ENCODE data around the gene DNMBP.

The DNMBP gene

GRCh38 chr10:100007231-100008141 lies 2.3 kb downstream of the DNMBP start:
- Histone ChIP-seq H3K9ac (ENCODE audit: insufficient read length, low read depth) (no peak overlapping the region), H3K4me1 (ENCODE audit: insufficient read depth, insufficient read length) (peaks cover 5% of the 10 kb centered on the region), H3K36me3 (ENCODE audit: insufficient read depth, insufficient read length, low read length) (no peaks in the 10 kb centered on the region), H3K27me3 (ENCODE audit: insufficient read depth, insufficient read length) (peaks cover 18% of the 10 kb centered on the region), H3K4me3 (ENCODE audit: insufficient read length, low read depth) (no peak overlapping the region), H3K9me3 (ENCODE audit: insufficient read depth, low read length) (no peaks in the 10 kb centered on the region)
- DNase-seq (ENCODE audit: low read depth, low spot score): no peak
- TF ChIP-seq SUZ12 (IDR thresholded peaks at IDR 0.05; ENCODE audit: extremely low read depth, insufficient read depth, insufficient read length) (no peak), YY1 (IDR thresholded peaks at IDR 0.05; ENCODE audit: insufficient read depth, insufficient read length) (no peak), ZNF274 (IDR thresholded peaks at IDR 0.05; ENCODE audit: low read depth, low read length) (no peak)

DNA sequence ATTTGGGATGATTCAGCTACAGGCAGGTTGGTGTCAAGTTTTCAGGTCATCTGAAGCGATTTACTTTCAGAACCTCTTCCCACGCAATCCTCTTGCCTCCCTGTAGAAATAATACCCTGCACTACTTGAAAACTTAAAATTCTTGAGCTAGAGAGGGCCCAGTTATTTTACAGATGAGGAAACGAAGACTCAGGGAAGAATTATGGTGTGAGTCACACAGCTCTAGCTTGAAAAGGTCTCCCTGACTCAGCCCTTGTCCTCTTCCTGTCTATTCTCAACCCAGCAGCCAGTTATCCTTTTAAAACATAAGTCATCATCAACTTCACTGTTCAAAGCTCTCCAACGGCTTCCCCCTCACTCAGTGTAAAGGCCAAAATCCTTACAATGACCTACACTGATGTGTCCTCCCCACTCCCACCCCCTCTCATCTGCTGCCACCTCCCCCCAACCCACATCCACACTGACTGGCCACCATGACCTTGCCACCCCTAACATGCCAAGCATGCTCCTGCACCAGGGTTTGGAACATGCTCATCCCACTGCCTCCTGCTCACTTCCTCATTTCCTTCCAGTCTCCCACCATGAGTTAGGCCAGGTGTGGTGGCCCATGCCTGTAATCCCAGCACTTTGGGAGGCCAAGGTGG lies 3.4 kb downstream of the DNMBP start:
- Histone ChIP-seq H3K9me3 (ENCODE audit: insufficient read depth, low read length) (no peaks in the 10 kb centered on the region), H3K9ac (ENCODE audit: insufficient read length, low read depth) (no peak overlapping the region), H3K36me3 (ENCODE audit: insufficient read depth, insufficient read length, low read length) (no peaks in the 10 kb centered on the region), H3K27me3 (ENCODE audit: insufficient read depth, insufficient read length) (peaks cover 18% of the 10 kb centered on the region), H3K4me1 (ENCODE audit: insufficient read depth, insufficient read length) (peaks cover 5% of the 10 kb centered on the region), H3K4me3 (ENCODE audit: insufficient read length, low read depth) (no peak overlapping the region)
- TF ChIP-seq SUZ12 (IDR thresholded peaks at IDR 0.05; ENCODE audit: extremely low read depth, insufficient read depth, insufficient read length) (no peak), YY1 (IDR thresholded peaks at IDR 0.05; ENCODE audit: insufficient read depth, insufficient read length) (no peak), ZNF274 (IDR thresholded peaks at IDR 0.05; ENCODE audit: low read depth, low read length) (no peak)
- DNase-seq (ENCODE audit: low read depth, low spot score): no peak

DNA sequence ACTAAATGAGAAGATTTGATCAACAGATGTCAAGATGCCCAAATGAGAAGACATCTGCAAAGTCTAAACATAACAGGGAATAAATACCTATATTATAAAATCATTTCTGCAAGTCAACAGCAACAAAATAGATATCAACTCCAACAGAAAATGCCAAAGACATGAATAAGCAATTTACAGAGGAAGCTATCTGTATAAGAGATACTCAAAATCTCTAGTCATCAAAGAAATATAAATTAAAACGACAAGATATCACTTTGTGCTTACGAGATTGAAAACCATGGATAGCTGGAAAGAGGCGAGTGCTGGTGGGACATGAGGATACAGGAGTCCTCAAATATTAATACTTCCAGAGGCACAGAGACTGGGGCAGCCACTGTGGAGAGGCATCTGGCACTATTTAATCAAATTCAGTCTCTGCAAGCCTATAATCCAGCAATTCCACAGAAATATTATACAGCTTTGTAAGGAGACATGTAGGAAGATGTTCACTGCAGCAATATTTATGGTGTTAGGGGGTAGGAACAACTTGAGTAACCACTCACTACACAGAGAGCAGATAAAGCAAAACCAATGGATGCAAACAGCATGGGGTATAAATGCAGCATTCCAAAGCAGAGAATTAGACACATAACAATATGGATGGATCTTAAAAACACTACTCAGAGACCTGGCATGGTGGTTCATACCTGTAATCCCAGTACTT lies 4.8 kb downstream of the DNMBP start:
- Histone ChIP-seq H3K4me3 (ENCODE audit: insufficient read length, low read depth) (no peak overlapping the region), H3K4me1 (ENCODE audit: insufficient read depth, insufficient read length) (peaks cover 5% of the 10 kb centered on the region), H3K27me3 (ENCODE audit: insufficient read depth, insufficient read length) (peaks cover 7% of the 10 kb centered on the region), H3K9ac (ENCODE audit: insufficient read length, low read depth) (no peak overlapping the region), H3K9me3 (ENCODE audit: insufficient read depth, low read length) (no peaks in the 10 kb centered on the region), H3K36me3 (ENCODE audit: insufficient read depth, insufficient read length, low read length) (no peaks in the 10 kb centered on the region)
- no peak for DNase-seq (ENCODE audit: low read depth, low spot score)
- TF ChIP-seq ZNF274 (IDR thresholded peaks at IDR 0.05; ENCODE audit: low read depth, low read length) (no peak), YY1 (IDR thresholded peaks at IDR 0.05; ENCODE audit: insufficient read depth, insufficient read length) (no peak), SUZ12 (IDR thresholded peaks at IDR 0.05; ENCODE audit: extremely low read depth, insufficient read depth, insufficient read length) (no peak)

DNA sequence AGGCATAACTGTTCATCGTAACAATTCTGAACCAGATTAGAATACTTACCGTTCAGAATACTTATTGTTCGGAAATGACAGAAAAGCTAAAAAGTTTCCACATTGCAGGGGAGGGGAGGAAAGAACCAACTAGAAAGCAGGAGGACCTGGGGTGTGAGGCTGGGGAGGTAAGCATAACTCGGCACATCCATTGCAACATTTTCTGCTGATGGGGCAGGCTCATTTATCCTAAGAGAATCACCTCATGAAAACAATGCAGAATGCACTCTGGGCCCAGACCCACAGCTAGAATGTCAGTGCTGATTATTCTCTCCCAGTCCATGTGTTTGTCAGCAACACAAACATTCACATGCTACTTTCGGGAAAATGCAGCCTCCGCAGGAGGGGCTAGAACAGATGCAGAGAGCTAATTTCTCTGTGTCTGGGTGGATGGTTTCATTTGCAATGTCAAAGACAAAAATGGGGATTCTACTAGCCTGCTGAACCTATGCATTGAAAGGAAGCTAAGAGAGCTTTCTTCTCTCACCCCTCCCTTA lies 9.6 kb downstream of the DNMBP start:
- no peaks in the 10 kb centered on the region for H3K27me3 ChIP-seq (ENCODE audit: insufficient read depth, insufficient read length)
- no peak for DNase-seq (ENCODE audit: low read depth, low spot score)
- no peaks in the 10 kb centered on the region for H3K36me3 ChIP-seq (ENCODE audit: insufficient read depth, insufficient read length, low read length)
- H3K9me3 ChIP-seq (ENCODE audit: insufficient read depth, low read length): no peaks in the 10 kb centered on the region
- no peak overlapping the region for H3K9ac ChIP-seq (ENCODE audit: insufficient read length, low read depth)
- H3K4me1 ChIP-seq (ENCODE audit: insufficient read depth, insufficient read length): no peaks in the 10 kb centered on the region
- H3K4me3 ChIP-seq (ENCODE audit: insufficient read length, low read depth): no peak overlapping the region
- TF ChIP-seq SUZ12 (IDR thresholded peaks at IDR 0.05; ENCODE audit: extremely low read depth, insufficient read depth, insufficient read length): no peak
- TF ChIP-seq YY1 (IDR thresholded peaks at IDR 0.05; ENCODE audit: insufficient read depth, insufficient read length): no peak
- no peak for TF ChIP-seq ZNF274 (IDR thresholded peaks at IDR 0.05; ENCODE audit: low read depth, low read length)

DNA sequence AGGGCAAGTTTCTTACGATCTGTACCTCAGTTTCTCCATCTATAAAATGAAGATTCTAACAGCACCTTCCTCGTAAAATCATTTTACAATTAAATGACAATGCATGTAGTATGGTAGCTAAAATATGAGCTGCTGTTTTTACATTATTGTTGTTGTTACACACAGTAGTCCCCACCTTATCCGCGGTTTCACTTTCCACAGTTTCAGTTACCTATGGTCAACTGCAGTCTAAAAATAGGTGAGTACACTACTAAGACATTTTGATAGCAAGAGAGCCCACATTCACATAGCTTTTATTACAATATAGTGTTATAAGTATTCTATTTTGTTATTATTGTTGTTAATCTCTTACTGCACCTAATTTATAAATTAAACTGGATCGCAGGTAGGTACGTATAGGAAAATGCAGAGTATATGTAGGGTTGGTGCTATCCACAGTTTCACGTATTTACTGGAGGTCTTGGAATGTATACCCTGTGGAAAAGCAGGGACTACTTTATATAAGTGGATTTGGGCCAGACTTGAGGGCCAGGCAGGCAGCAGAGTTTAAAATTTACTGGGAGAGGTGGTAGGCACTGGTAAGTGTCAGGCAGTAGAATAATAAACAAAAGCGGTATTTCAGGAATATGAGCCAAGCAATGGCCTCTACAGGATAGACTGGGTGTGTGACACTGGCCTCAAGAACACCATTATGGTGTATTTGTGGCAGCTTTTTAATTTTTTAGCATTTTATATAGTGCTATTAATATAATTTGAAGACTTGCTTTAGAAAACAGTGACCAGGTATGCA lies 10.2 kb downstream of the DNMBP start:
- Histone ChIP-seq H3K4me1 (ENCODE audit: insufficient read depth, insufficient read length) (no peaks in the 10 kb centered on the region), H3K9ac (ENCODE audit: insufficient read length, low read depth) (no peak overlapping the region), H3K9me3 (ENCODE audit: insufficient read depth, low read length) (no peaks in the 10 kb centered on the region), H3K4me3 (ENCODE audit: insufficient read length, low read depth) (no peak overlapping the region), H3K36me3 (ENCODE audit: insufficient read depth, insufficient read length, low read length) (no peaks in the 10 kb centered on the region), H3K27me3 (ENCODE audit: insufficient read depth, insufficient read length) (no peaks in the 10 kb centered on the region)
- DNase-seq (ENCODE audit: low read depth, low spot score): no peak
- no peak for TF ChIP-seq SUZ12 (IDR thresholded peaks at IDR 0.05; ENCODE audit: extremely low read depth, insufficient read depth, insufficient read length)
- TF ChIP-seq YY1 (IDR thresholded peaks at IDR 0.05; ENCODE audit: insufficient read depth, insufficient read length): no peak
- no peak for TF ChIP-seq ZNF274 (IDR thresholded peaks at IDR 0.05; ENCODE audit: low read depth, low read length)

DNA sequence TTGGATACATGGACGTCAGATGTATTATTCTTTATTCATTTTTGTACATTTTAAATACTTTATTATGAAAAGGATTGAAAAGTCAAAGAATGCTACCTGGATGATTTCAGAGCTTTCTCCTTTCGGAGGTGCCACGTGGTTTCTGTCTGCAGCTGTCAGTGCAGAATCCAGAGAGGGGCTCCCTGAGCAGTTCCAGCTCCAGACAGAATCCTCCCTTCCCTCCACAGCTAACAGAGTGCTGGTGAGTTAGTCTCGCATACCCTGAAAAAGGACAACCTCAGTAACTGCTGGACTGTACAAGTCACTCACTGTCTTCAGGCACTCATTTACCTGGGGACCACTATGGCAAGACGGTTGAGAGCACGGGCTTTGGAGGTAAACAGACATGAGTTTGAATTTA lies 10.9 kb downstream of the DNMBP start:
- Histone ChIP-seq H3K4me3 (ENCODE audit: insufficient read length, low read depth) (no peak overlapping the region), H3K9ac (ENCODE audit: insufficient read length, low read depth) (no peak overlapping the region), H3K36me3 (ENCODE audit: insufficient read depth, insufficient read length, low read length) (no peaks in the 10 kb centered on the region), H3K9me3 (ENCODE audit: insufficient read depth, low read length) (no peaks in the 10 kb centered on the region), H3K27me3 (ENCODE audit: insufficient read depth, insufficient read length) (no peaks in the 10 kb centered on the region), H3K4me1 (ENCODE audit: insufficient read depth, insufficient read length) (no peaks in the 10 kb centered on the region)
- no peak for DNase-seq (ENCODE audit: low read depth, low spot score)
- TF ChIP-seq YY1 (IDR thresholded peaks at IDR 0.05; ENCODE audit: insufficient read depth, insufficient read length) (no peak), SUZ12 (IDR thresholded peaks at IDR 0.05; ENCODE audit: extremely low read depth, insufficient read depth, insufficient read length) (no peak), ZNF274 (IDR thresholded peaks at IDR 0.05; ENCODE audit: low read depth, low read length) (no peak)

All from NT2/D1 (cell line).